Activated CD8-positive, alpha-beta T cell treated with anti-CD3 and anti-CD28 coated beads for 36 hours (primary cell): Measurements from ENCODE around the gene BCL2L11. TPM values are rescaled to one million over a fixed set of nuclear protein-coding genes. Genes with fewer than 3 reads are reported as not detected.

Experiments
- ATAC-seq: fragments of 200-7000 bp; cut with Tn5 transposase; one replicate; pipeline ENCODE4 v1.10.0; 2021; ENCODE audit warnings: mild to moderate bottlenecking, moderate library complexity
- CTCF ChIA-PET: fragments of 350-600 bp; sonication (Branson Sonifier 250); formaldehyde crosslinking; loops from one replicate; lab custom pipeline; 2021; ENCODE audit warnings: antibody characterized with exemption; lab: Charles Lee
- POLR2A ChIA-PET: fragments of 350-600 bp; sonication (Branson Sonifier 250); formaldehyde crosslinking; loops from one replicate; lab custom pipeline; 2021; ENCODE audit warnings: antibody characterized with exemption; lab: Charles Lee
- DNase-seq: peaks from one replicate; pipeline ENCODE4 v3.0.0-alpha.2; 2020
- H3K27ac Mint-ChIP-seq: one replicate; pipeline ENCODE4 v1.8.0; 2021; ENCODE audit warnings: mild to moderate bottlenecking, mixed read lengths
- H3K27me3 Mint-ChIP-seq: one replicate; pipeline ENCODE4 v1.8.0; 2021; ENCODE audit warnings: mixed read lengths
- H3K36me3 Mint-ChIP-seq: one replicate; pipeline ENCODE4 v1.8.0; 2021; ENCODE audit warnings: low read depth, mixed read lengths
- H3K4me1 Mint-ChIP-seq: one replicate; pipeline ENCODE4 v1.8.0; 2021; ENCODE audit warnings: low read depth, mixed read lengths
- H3K4me3 Mint-ChIP-seq: one replicate; pipeline ENCODE4 v1.8.0; 2021; ENCODE audit warnings: mild to moderate bottlenecking, moderate library complexity, mixed read lengths
- H3K9me3 Mint-ChIP-seq: one replicate; pipeline ENCODE4 v1.8.0; 2021; ENCODE audit warnings: mixed read lengths
- CTCF ChIP-seq: fragments of 200-600 bp; IDR thresholded peaks from one replicate; pipeline ENCODE4 v1.8.0; 2022; ENCODE audit warnings: antibody characterized with exemption, mild to moderate bottlenecking
- intact Hi-C: fragments of 100-400 bp; cut with micrococcal nuclease; formaldehyde crosslinking; loops from one replicate; pipeline ENCODE4 v1.10.0; 2022
- total RNA-seq, 2 experiments: library from RNA; stranded (reverse); gene quantifications; one replicate each; pipeline ENCODE4 v1.2.3, GENCODE V29; 2021

Gene BCL2L11
- total RNA-seq, 2 experiments from 2014 or later: 19.8 to 22.6 TPM

GRCh38 chr2:111117598-111118480, 2.9 kb upstream of the BCL2L11 start:
- H3K36me3 Mint-ChIP-seq: peaks cover 1% of the 10 kb centered on the region
- peak; percentile 44 for DNase-seq
- TF ChIP-seq CTCF: no peak
- POLR2A ChIA-PET: interaction anchor here (0.7 to 1.8 kb wide), 4 partner anchors 50 to 260 kb away, joined by 3 to 9 read pairs (median 4); no protein-coding TSS in a partner anchor
- H3K4me3 Mint-ChIP-seq: peak overlapping the region; percentile 95
- ATAC-seq: no peak
- peaks cover 42% of the 10 kb centered on the region for H3K4me1 Mint-ChIP-seq
- peak overlapping the region; percentile 69 for H3K27ac Mint-ChIP-seq
- CTCF ChIA-PET: interaction anchor here (0.6 to 1.7 kb wide), 6 partner anchors 8 to 587 kb away, joined by 3 to 9 read pairs (median 4); no protein-coding TSS in a partner anchor
- H3K9me3 Mint-ChIP-seq: no peaks in the 10 kb centered on the region
- intact Hi-C loops: loop anchor here (5.0 to 10.0 kb wide), 4 partner anchors 71 to 587 kb away; no protein-coding TSS in a partner anchor
- peaks cover 35% of the 10 kb centered on the region for H3K27me3 Mint-ChIP-seq

DNA sequence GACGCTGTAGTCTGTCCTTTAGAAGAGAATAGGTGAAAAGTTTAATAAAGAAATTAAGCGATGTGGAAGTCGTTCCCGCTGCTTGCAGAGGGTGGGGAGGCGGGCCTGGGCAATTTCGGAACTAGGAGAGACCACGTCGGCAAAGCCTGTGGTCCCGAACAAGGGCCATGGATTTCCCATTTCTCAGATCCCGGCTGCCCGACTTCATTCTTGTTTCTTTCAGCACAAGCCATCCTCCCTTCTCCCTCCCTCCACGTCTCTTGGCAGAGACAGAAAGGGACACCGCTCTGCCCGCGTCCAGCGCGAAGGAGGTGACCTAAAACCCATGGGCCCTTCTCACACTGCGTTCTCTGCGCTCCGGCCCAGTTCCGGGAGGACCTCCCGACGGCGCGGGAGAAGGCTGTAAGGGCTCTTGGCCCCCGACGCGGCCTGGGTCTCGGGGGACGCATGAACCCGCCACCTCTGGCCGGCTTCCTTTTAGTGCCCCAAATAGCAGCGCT, 2.2 kb upstream of the BCL2L11 start:
- DNase-seq (no peak), ATAC-seq (no peak)
- Mint-ChIP-seq H3K27ac (peak overlapping the region; percentile 69), H3K36me3 (peaks cover 6% of the 10 kb centered on the region), H3K4me1 (peaks cover 45% of the 10 kb centered on the region), H3K27me3 (peaks cover 29% of the 10 kb centered on the region), H3K4me3 (peak overlapping the region; percentile 95), H3K9me3 (no peaks in the 10 kb centered on the region)
- TF ChIP-seq CTCF: no peak
- ChIA-PET CTCF (interaction anchor here (1.7 kb wide), 1 partner anchor 271 kb away, joined by 5 read pairs; no protein-coding TSS in a partner anchor), POLR2A (no interaction called here)
- intact Hi-C loops: loop anchor here (5.0 to 10.0 kb wide), 4 partner anchors 71 to 586 kb away; no protein-coding TSS in a partner anchor

GRCh38 chr2:111118981-111119821, 1.5 kb upstream of the BCL2L11 start:
- intact Hi-C loops: loop anchor here (5.0 to 10.0 kb wide), 4 partner anchors 72 to 586 kb away; no protein-coding TSS in a partner anchor
- POLR2A ChIA-PET: interaction anchor here (0.8 to 1.4 kb wide), 3 partner anchors 48 to 267 kb away, joined by 3 to 5 read pairs (median 4); no protein-coding TSS in a partner anchor
- peaks cover 10% of the 10 kb centered on the region for H3K36me3 Mint-ChIP-seq
- no peak for TF ChIP-seq CTCF
- H3K4me1 Mint-ChIP-seq: peaks cover 49% of the 10 kb centered on the region
- DNase-seq (peak; percentile 70), ATAC-seq (no peak)
- CTCF ChIA-PET: no interaction called here
- peak overlapping the region; percentile 69 for H3K27ac Mint-ChIP-seq
- no peaks in the 10 kb centered on the region for H3K9me3 Mint-ChIP-seq
- H3K4me3 Mint-ChIP-seq: peak overlapping the region; percentile 95
- peaks cover 24% of the 10 kb centered on the region for H3K27me3 Mint-ChIP-seq

DNA sequence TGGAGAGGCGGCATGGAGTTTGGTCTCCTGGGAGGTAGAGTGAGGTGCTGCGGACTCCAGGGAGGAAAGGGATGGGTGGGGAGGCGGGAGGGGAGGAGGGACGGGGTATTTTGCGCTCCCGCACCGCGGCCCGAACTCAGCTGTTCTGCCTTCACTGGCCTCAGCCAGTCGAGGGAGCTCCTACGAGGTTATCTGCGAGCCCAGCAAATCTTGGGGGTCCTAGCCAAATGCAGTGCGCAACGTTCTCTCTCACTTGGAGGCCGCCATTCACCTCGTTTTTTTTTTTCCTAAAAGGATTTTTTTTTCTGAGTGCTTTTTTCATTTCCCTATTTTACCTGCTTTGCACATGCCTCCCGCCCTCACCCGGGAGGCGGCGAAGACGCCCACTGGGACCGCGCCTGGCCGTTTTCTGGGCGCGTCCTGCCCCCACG, 877 bp upstream of the BCL2L11 start:
- Mint-ChIP-seq H3K4me3 (peak overlapping the region; percentile 95), H3K27ac (peak overlapping the region; percentile 69), H3K4me1 (peaks cover 49% of the 10 kb centered on the region), H3K36me3 (peaks cover 16% of the 10 kb centered on the region), H3K9me3 (no peaks in the 10 kb centered on the region), H3K27me3 (peaks cover 21% of the 10 kb centered on the region)
- TF ChIP-seq CTCF: no peak
- CTCF ChIA-PET: interaction anchor here (1.0 to 1.3 kb wide), 3 partner anchors 24 to 311 kb away, joined by 3 read pairs; no protein-coding TSS in a partner anchor
- ATAC-seq (no peak), DNase-seq (peak; percentile 32)
- POLR2A ChIA-PET: interaction anchor here (0.6 to 1.4 kb wide), 7 partner anchors 12 to 268 kb away, joined by 3 to 5 read pairs (median 4); no protein-coding TSS in a partner anchor
- intact Hi-C loops: loop anchor here (5.0 to 10.0 kb wide), 4 partner anchors 73 to 585 kb away; no protein-coding TSS in a partner anchor
